Neutrophil (primary cell): ENCODE measurements around the gene CAPZA1.

Experiments used
- H3K27ac ChIP-seq: fragments of 200-600 bp; sonication (generic); 2 replicates; pipeline ENCODE4 v1.5.1; 2016; ENCODE audit warnings: mild to moderate bottlenecking, moderate library complexity
- H3K27me3 ChIP-seq: fragments of 200-600 bp; sonication (generic); 2 replicates; pipeline ENCODE4 v1.6.0; 2016; ENCODE audit warnings: mild to moderate bottlenecking
- H3K36me3 ChIP-seq: fragments of 200-600 bp; sonication (generic); 2 replicates; pipeline ENCODE4 v1.5.1; 2017
- H3K4me1 ChIP-seq, 2 experiments: fragments of 200-600 bp in 1 of 2; sonication (generic) in 1 of 2; 1 replicate in 1 of 2; 2 replicates in 1 of 2; pipeline versions ENCODE4 v1.5.1 to v1.6.1; 2013 to 2016; ENCODE audit warnings: low read depth in 1 of 2, low read length in 1 of 2, mild to moderate bottlenecking in 1 of 2, moderate library complexity in 1 of 2; ENCODE audit not compliant: control insufficient read depth in 1 of 2, insufficient read depth in 1 of 2
- H3K4me3 ChIP-seq, 2 experiments: fragments of 200-600 bp in 1 of 2; sonication (generic) in 1 of 2; 1 replicate in 1 of 2; 2 replicates in 1 of 2; pipeline ENCODE4 v1.5.1; 2013 to 2016; ENCODE audit warnings: low read depth in 1 of 2, low read length in 1 of 2, mild to moderate bottlenecking in 1 of 2, moderate library complexity in 1 of 2
- H3K9me3 ChIP-seq: fragments of 200-600 bp; sonication (generic); 2 replicates; pipeline ENCODE4 v1.5.1; 2016
- CTCF ChIP-seq: fragments of 200-600 bp; sonication (generic); IDR thresholded peaks from 2 replicates; pipeline ENCODE4 v1.5.1; 2016; ENCODE audit warnings: antibody characterized with exemption

Gene CAPZA1

GRCh38 chr1:112693821-112694220, 74.2 kb downstream of the CAPZA1 start:
- H3K27ac ChIP-seq = no peak overlapping the region
- H3K4me3 ChIP-seq = no peak overlapping the region
- H3K27me3 ChIP-seq = no peaks in the 10 kb centered on the region
- no peaks in the 10 kb centered on the region for H3K4me1 ChIP-seq
- no peak for TF ChIP-seq CTCF
- no peaks in the 10 kb centered on the region for H3K9me3 ChIP-seq
- no peaks in the 10 kb centered on the region for H3K36me3 ChIP-seq

GRCh38 chr1:112694363-112694929, 74.8 kb downstream of the CAPZA1 start:
- Histone ChIP-seq H3K27me3 (no peaks in the 10 kb centered on the region), H3K9me3 (no peaks in the 10 kb centered on the region), H3K4me3 (no peak overlapping the region), H3K4me1 (no peaks in the 10 kb centered on the region), H3K27ac (no peak overlapping the region), H3K36me3 (no peaks in the 10 kb centered on the region)
- TF ChIP-seq CTCF = no peak

GRCh38 chr1:112695276-112695675, 75.6 kb downstream of the CAPZA1 start:
- Histone ChIP-seq H3K27me3 (no peaks in the 10 kb centered on the region), H3K4me1 (no peaks in the 10 kb centered on the region), H3K9me3 (no peaks in the 10 kb centered on the region), H3K4me3 (no peak overlapping the region), H3K36me3 (no peaks in the 10 kb centered on the region), H3K27ac (no peak overlapping the region)
- no peak for TF ChIP-seq CTCF

- no peak overlapping the region for H3K4me3 ChIP-seq
- no peak for TF ChIP-seq CTCF
- H3K36me3 ChIP-seq = no peaks in the 10 kb centered on the region
These were observed 77.1 kb downstream of the CAPZA1 start for GRCh38 chr1:112696578-112697314.

GRCh38 chr1:112697781-112698201, 78.2 kb downstream of the CAPZA1 start:
- Histone ChIP-seq H3K36me3 (no peaks in the 10 kb centered on the region), H3K4me1 (no peaks in the 10 kb centered on the region), H3K4me3 (no peak overlapping the region), H3K27ac (no peak overlapping the region), H3K27me3 (peaks cover 8% of the 10 kb centered on the region), H3K9me3 (no peaks in the 10 kb centered on the region)
- TF ChIP-seq CTCF = no peak

More at GRCh38 chr1:112696578-112697314, 77.1 kb downstream of the CAPZA1 start:
- no peak overlapping the region for H3K27ac ChIP-seq
- H3K4me1 ChIP-seq = no peaks in the 10 kb centered on the region
- no peaks in the 10 kb centered on the region for H3K9me3 ChIP-seq
- no peaks in the 10 kb centered on the region for H3K27me3 ChIP-seq
